ENCODE measurements around the gene EOLA1. TPM values are rescaled to one million over a fixed set of nuclear protein-coding genes. Genes with fewer than 3 reads are reported as not detected.
"Not testable (repeated sequence)": the region's sequence is repeated elsewhere in the genome, so short reads cannot be mapped to it uniquely, and the experiment has no call there.

Gene EOLA1
- polyA plus RNA-seq, 4 donors: 18.2 to 30.6 (median 25.2) TPM

GRCh38 chrX:149572743-149573142 is 31.9 kb downstream of the EOLA1 start:
- H3K4me1 ChIP-seq (ENCODE audit: control insufficient read depth in 3 of 3, insufficient read depth in 2 of 3, low read depth in 1 of 3, low read length in 2 of 3): no peaks in the 10 kb centered on the region
- H3K27me3 ChIP-seq (ENCODE audit: control insufficient read depth in 3 of 3, insufficient read depth in 3 of 3, low read length in 3 of 3): no peaks in the 10 kb centered on the region
- no peak overlapping the region for H3K4me3 ChIP-seq (ENCODE audit: low read depth in 1 of 3, low read length in 3 of 3)
- DNase-seq: no peak
- no peak overlapping the region for H3K27ac ChIP-seq (ENCODE audit: low read depth in 1 of 3, low read length in 2 of 3)
- WGBS, 3 donors: 20 to 58% methylated on average over 1 of the region's 1 CpG; no CpG with 5 or more reads in 1 of the 3 donors
- H3K9me3 ChIP-seq (ENCODE audit: control insufficient read depth in 2 of 2, insufficient read depth in 1 of 2, low read depth in 1 of 2, low read length in 1 of 2): no peaks in the 10 kb centered on the region
- H3K36me3 ChIP-seq (ENCODE audit: control insufficient read depth in 3 of 3, insufficient read depth in 2 of 3, low read depth in 1 of 3, low read length in 3 of 3): no peaks in the 10 kb centered on the region
- no peak for FAIRE-seq

- not testable (repeated sequence) for H3K27me3 ChIP-seq (ENCODE audit: control insufficient read depth in 3 of 3, insufficient read depth in 3 of 3, low read length in 3 of 3); H3K4me3 ChIP-seq (ENCODE audit: low read depth in 1 of 3, low read length in 3 of 3); H3K27ac ChIP-seq (ENCODE audit: low read depth in 1 of 3, low read length in 2 of 3); FAIRE-seq; H3K4me1 ChIP-seq (ENCODE audit: control insufficient read depth in 3 of 3, insufficient read depth in 2 of 3, low read depth in 1 of 3, low read length in 2 of 3); DNase-seq; H3K9me3 ChIP-seq (ENCODE audit: control insufficient read depth in 2 of 2, insufficient read depth in 1 of 2, low read depth in 1 of 2, low read length in 1 of 2); H3K36me3 ChIP-seq (ENCODE audit: control insufficient read depth in 3 of 3, insufficient read depth in 2 of 3, low read depth in 1 of 3, low read length in 3 of 3)
- WGBS, 3 donors: no CpG with 5 or more reads among the region's 1 CpG
Measured at GRCh38 chrX:149573456-149573855, 32.6 kb downstream of the EOLA1 start.

GRCh38 chrX:149585631-149586030 is 44.8 kb downstream of the EOLA1 start:
- FAIRE-seq: not testable (repeated sequence)

GRCh38 chrX:149587359-149587758 is 46.5 kb downstream of the EOLA1 start, which contains the start of gene MAGEA9B:
MAGEA9B (minus strand) TSS chrX:149587459; CDS start chrX:149583179, 4,280 bp downstream.
- not testable (repeated sequence) for H3K36me3 ChIP-seq (ENCODE audit: control insufficient read depth in 3 of 3, insufficient read depth in 2 of 3, low read depth in 1 of 3, low read length in 3 of 3); H3K27me3 ChIP-seq (ENCODE audit: control insufficient read depth in 3 of 3, insufficient read depth in 3 of 3, low read length in 3 of 3); H3K4me3 ChIP-seq (ENCODE audit: low read depth in 1 of 3, low read length in 3 of 3); DNase-seq; FAIRE-seq; H3K4me1 ChIP-seq (ENCODE audit: control insufficient read depth in 3 of 3, insufficient read depth in 2 of 3, low read depth in 1 of 3, low read length in 2 of 3); H3K9me3 ChIP-seq (ENCODE audit: control insufficient read depth in 2 of 2, insufficient read depth in 1 of 2, low read depth in 1 of 2, low read length in 1 of 2); H3K27ac ChIP-seq (ENCODE audit: low read depth in 1 of 3, low read length in 2 of 3)
- no CpG with 5 or more reads among the region's 12 CpGs for WGBS, 3 donors

More at GRCh38 chrX:149585631-149586030, 44.8 kb downstream of the EOLA1 start:
- H3K27ac ChIP-seq (ENCODE audit: low read depth in 1 of 3, low read length in 2 of 3); H3K27me3 ChIP-seq (ENCODE audit: control insufficient read depth in 3 of 3, insufficient read depth in 3 of 3, low read length in 3 of 3); H3K4me3 ChIP-seq (ENCODE audit: low read depth in 1 of 3, low read length in 3 of 3); H3K4me1 ChIP-seq (ENCODE audit: control insufficient read depth in 3 of 3, insufficient read depth in 2 of 3, low read depth in 1 of 3, low read length in 2 of 3); DNase-seq; H3K9me3 ChIP-seq (ENCODE audit: control insufficient read depth in 2 of 2, insufficient read depth in 1 of 2, low read depth in 1 of 2, low read length in 1 of 2); H3K36me3 ChIP-seq (ENCODE audit: control insufficient read depth in 3 of 3, insufficient read depth in 2 of 3, low read depth in 1 of 3, low read length in 3 of 3): not testable (repeated sequence)
- 71 to 90% (median 80%) methylated on average over 2 to 6 of the region's 17 CpGs for WGBS, 3 donors

- WGBS, 3 donors: no CpG with 5 or more reads among the region's 7 CpGs
- FAIRE-seq; H3K9me3 ChIP-seq (ENCODE audit: control insufficient read depth in 2 of 2, insufficient read depth in 1 of 2, low read depth in 1 of 2, low read length in 1 of 2); DNase-seq; H3K27ac ChIP-seq (ENCODE audit: low read depth in 1 of 3, low read length in 2 of 3); H3K36me3 ChIP-seq (ENCODE audit: control insufficient read depth in 3 of 3, insufficient read depth in 2 of 3, low read depth in 1 of 3, low read length in 3 of 3); H3K27me3 ChIP-seq (ENCODE audit: control insufficient read depth in 3 of 3, insufficient read depth in 3 of 3, low read length in 3 of 3); H3K4me3 ChIP-seq (ENCODE audit: low read depth in 1 of 3, low read length in 3 of 3); H3K4me1 ChIP-seq (ENCODE audit: control insufficient read depth in 3 of 3, insufficient read depth in 2 of 3, low read depth in 1 of 3, low read length in 2 of 3): not testable (repeated sequence)
Measured at GRCh38 chrX:149590993-149591392, 50.2 kb downstream of the EOLA1 start.

- not testable (repeated sequence) for H3K9me3 ChIP-seq (ENCODE audit: control insufficient read depth in 2 of 2, insufficient read depth in 1 of 2, low read depth in 1 of 2, low read length in 1 of 2); FAIRE-seq; H3K36me3 ChIP-seq (ENCODE audit: control insufficient read depth in 3 of 3, insufficient read depth in 2 of 3, low read depth in 1 of 3, low read length in 3 of 3); H3K27ac ChIP-seq (ENCODE audit: low read depth in 1 of 3, low read length in 2 of 3); H3K27me3 ChIP-seq (ENCODE audit: control insufficient read depth in 3 of 3, insufficient read depth in 3 of 3, low read length in 3 of 3); DNase-seq; H3K4me3 ChIP-seq (ENCODE audit: low read depth in 1 of 3, low read length in 3 of 3); H3K4me1 ChIP-seq (ENCODE audit: control insufficient read depth in 3 of 3, insufficient read depth in 2 of 3, low read depth in 1 of 3, low read length in 2 of 3)
- no CpG with 5 or more reads among the region's 17 CpGs for WGBS, 3 donors
Measured at GRCh38 chrX:149595214-149595613, 54.4 kb downstream of the EOLA1 start, which contains the start of gene HSFX2. HSFX2 (minus strand) TSS chrX:149595314; CDS start chrX:149594700, 614 bp downstream.

GRCh38 chrX:149595943-149596342 is 55.1 kb downstream of the EOLA1 start:
- H3K9me3 ChIP-seq (ENCODE audit: control insufficient read depth in 2 of 2, insufficient read depth in 1 of 2, low read depth in 1 of 2, low read length in 1 of 2); H3K27ac ChIP-seq (ENCODE audit: low read depth in 1 of 3, low read length in 2 of 3); DNase-seq; H3K4me1 ChIP-seq (ENCODE audit: control insufficient read depth in 3 of 3, insufficient read depth in 2 of 3, low read depth in 1 of 3, low read length in 2 of 3); H3K36me3 ChIP-seq (ENCODE audit: control insufficient read depth in 3 of 3, insufficient read depth in 2 of 3, low read depth in 1 of 3, low read length in 3 of 3); H3K27me3 ChIP-seq (ENCODE audit: control insufficient read depth in 3 of 3, insufficient read depth in 3 of 3, low read length in 3 of 3); FAIRE-seq; H3K4me3 ChIP-seq (ENCODE audit: low read depth in 1 of 3, low read length in 3 of 3): not testable (repeated sequence)
- WGBS, 3 donors: no CpG with 5 or more reads among the region's 7 CpGs

Other genes starting within 250 kb of the EOLA1 start
- 10 to 100 TPM; 21.7 to 41.1 (median 31.4) TPM for gene IDS, start 35.7 kb upstream of the EOLA1 start, polyA plus RNA-seq
- not detected for gene HSFX3, start 8.9 kb downstream of the EOLA1 start, polyA plus RNA-seq
- gene MAGEA9B, start 46.4 kb downstream of the EOLA1 start, polyA plus RNA-seq: under 1 TPM in 1 of 4 donors, not detected in 3; 0.06 TPM
- 1 to 10 TPM in 1 of 4 donors, under 1 TPM in 2, not detected in 1; 0.21 to 1.6 (median 0.49) TPM for gene HSFX2, start 54.3 kb downstream of the EOLA1 start, polyA plus RNA-seq
- 10 to 100 TPM in 2 of 4 donors, 1 to 10 TPM in 2; 5.4 to 32.1 (median 9.7) TPM for gene TMEM185A, start 90.8 kb downstream of the EOLA1 start, polyA plus RNA-seq
- not detected for gene MAGEA11, start 171.0 kb downstream of the EOLA1 start, polyA plus RNA-seq
- 1 to 10 TPM in 1 of 4 donors, under 1 TPM in 1, not detected in 2; 0.37 to 3.2 TPM for gene HSFX1, start 233.1 kb downstream of the EOLA1 start, polyA plus RNA-seq
- gene MAGEA9, start 240.9 kb downstream of the EOLA1 start, polyA plus RNA-seq: not detected